Right lobe of liver (tissue), 4 donors: ENCODE results near the gene NTM.

Experiments used
- POLR2A ChIP-seq: fragments of 450-650 bp; IDR thresholded peaks from one replicate; pipeline ENCODE4 v1.6.1; 2017; ENCODE audit warnings: antibody characterized with exemption, mild to moderate bottlenecking
- TF ChIP-seq, protein P1 (sequence below), 4 donors: fragments of 200-600 bp in 3 of 4; fragments of 450-650 bp in 1 of 4; IDR thresholded peaks; one replicate each; pipeline versions ENCODE4 v1.5.1 to v1.8.0; 2016 to 2022; ENCODE audit warnings: antibody characterized with exemption in 4 of 4, mild to moderate bottlenecking in 2 of 4
- donor health status: DM: no; HTN: no; CAD: no.
- donor health status: DM: no; HTN: no; CAD: no.
- donor health status: DM: no; HTN: yes; CAD: no.

DNA sequence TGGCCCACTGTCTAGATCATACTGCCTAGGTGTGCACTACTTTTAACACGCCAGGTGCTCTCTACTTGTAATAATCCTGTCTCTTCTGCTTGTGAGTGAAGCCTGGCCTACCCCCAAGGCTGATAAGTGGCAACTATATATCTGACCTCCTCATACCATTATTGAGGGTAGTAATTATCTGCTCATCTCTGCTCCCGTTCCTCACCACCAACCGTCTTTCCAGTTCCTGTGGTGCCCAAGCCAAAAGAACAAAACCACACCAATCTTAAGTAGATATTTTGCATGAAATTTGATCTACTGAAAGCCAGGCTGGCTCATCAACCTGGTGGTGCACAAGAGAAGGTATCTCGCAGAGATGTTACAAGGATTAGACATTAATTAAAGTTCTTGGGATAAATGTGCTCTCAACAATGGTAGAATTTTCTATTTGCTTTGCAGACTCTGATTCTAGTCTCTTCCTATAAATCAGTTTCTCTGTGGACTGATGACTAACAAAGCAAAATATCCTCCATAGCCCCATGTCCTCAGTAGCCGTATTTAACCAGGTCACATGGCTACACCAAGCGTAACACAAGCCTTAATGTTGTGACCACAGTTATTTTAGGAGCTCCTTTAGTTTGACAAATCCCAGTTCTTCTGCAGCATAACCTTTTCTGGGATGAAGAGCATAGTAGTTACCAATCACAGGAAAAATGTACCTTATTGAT is 267.2 kb downstream of the NTM start:
- TF ChIP-seq, protein P1, sequence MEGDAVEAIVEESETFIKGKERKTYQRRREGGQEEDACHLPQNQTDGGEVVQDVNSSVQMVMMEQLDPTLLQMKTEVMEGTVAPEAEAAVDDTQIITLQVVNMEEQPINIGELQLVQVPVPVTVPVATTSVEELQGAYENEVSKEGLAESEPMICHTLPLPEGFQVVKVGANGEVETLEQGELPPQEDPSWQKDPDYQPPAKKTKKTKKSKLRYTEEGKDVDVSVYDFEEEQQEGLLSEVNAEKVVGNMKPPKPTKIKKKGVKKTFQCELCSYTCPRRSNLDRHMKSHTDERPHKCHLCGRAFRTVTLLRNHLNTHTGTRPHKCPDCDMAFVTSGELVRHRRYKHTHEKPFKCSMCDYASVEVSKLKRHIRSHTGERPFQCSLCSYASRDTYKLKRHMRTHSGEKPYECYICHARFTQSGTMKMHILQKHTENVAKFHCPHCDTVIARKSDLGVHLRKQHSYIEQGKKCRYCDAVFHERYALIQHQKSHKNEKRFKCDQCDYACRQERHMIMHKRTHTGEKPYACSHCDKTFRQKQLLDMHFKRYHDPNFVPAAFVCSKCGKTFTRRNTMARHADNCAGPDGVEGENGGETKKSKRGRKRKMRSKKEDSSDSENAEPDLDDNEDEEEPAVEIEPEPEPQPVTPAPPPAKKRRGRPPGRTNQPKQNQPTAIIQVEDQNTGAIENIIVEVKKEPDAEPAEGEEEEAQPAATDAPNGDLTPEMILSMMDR (IDR thresholded peaks at IDR 0.05), result no peak
- TF ChIP-seq POLR2A, result no peak
